ENCODE data around the gene HSPG2. TPM values are rescaled to one million over a fixed set of nuclear protein-coding genes. Genes with fewer than 3 reads are reported as not detected.
"Not testable (repeated sequence)": the region's sequence is repeated elsewhere in the genome, so short reads cannot be mapped to it uniquely, and the experiment has no call there.

Gene HSPG2
- total RNA-seq, 2 donors from 2014 or later = 684 to 846 TPM

- no peaks in the 10 kb centered on the region for H3K27me3 ChIP-seq (replicated peaks; ENCODE audit: insufficient read depth)
- peaks cover 5 to 23% of the 10 kb centered on the region in 2 donors for H3K4me1 ChIP-seq (ENCODE audit: control insufficient read depth in 1 of 2, low read depth in 2 of 2)
- H3K27ac ChIP-seq = no peak overlapping the region
- no peaks in the 10 kb centered on the region for H3K9me3 ChIP-seq
- no peaks in the 10 kb centered on the region for H3K36me3 ChIP-seq
- no peak overlapping the region for H3K4me3 ChIP-seq
- ATAC-seq (ENCODE audit: insufficient number of reproducible peaks, low FRiP score, low read depth) = no peak
- TF ChIP-seq, protein P1, sequence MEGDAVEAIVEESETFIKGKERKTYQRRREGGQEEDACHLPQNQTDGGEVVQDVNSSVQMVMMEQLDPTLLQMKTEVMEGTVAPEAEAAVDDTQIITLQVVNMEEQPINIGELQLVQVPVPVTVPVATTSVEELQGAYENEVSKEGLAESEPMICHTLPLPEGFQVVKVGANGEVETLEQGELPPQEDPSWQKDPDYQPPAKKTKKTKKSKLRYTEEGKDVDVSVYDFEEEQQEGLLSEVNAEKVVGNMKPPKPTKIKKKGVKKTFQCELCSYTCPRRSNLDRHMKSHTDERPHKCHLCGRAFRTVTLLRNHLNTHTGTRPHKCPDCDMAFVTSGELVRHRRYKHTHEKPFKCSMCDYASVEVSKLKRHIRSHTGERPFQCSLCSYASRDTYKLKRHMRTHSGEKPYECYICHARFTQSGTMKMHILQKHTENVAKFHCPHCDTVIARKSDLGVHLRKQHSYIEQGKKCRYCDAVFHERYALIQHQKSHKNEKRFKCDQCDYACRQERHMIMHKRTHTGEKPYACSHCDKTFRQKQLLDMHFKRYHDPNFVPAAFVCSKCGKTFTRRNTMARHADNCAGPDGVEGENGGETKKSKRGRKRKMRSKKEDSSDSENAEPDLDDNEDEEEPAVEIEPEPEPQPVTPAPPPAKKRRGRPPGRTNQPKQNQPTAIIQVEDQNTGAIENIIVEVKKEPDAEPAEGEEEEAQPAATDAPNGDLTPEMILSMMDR (IDR thresholded peaks at IDR 0.05) = no peak
- no peak for DNase-seq (ENCODE audit: low spot score)
These were observed 15.8 kb upstream of the HSPG2 start for GRCh38 chr1:21952786-21953520.

- ATAC-seq (ENCODE audit: insufficient number of reproducible peaks, low FRiP score, low read depth) (no peak), DNase-seq (ENCODE audit: low spot score) (no peak)
- no peaks in the 10 kb centered on the region for H3K36me3 ChIP-seq
- TF ChIP-seq, protein P1 (IDR thresholded peaks at IDR 0.05) = no peak
- no peak overlapping the region for H3K27ac ChIP-seq
- no peaks in the 10 kb centered on the region for H3K27me3 ChIP-seq (replicated peaks; ENCODE audit: insufficient read depth)
- H3K4me3 ChIP-seq = no peak overlapping the region
- no peaks in the 10 kb centered on the region for H3K9me3 ChIP-seq
- H3K4me1 ChIP-seq (ENCODE audit: control insufficient read depth in 1 of 2, low read depth in 2 of 2) = peaks cover 0 to 10% of the 10 kb centered on the region in 2 donors
These were observed 14.2 kb upstream of the HSPG2 start for GRCh38 chr1:21951226-21951870.

GRCh38 chr1:21950734-21951133 is 13.6 kb upstream of the HSPG2 start:
- peaks cover 0 to 4% of the 10 kb centered on the region in 2 donors for H3K4me1 ChIP-seq (ENCODE audit: control insufficient read depth in 1 of 2, low read depth in 2 of 2)
- TF ChIP-seq, protein P1 (IDR thresholded peaks at IDR 0.05) = no peak
- ATAC-seq (ENCODE audit: insufficient number of reproducible peaks, low FRiP score, low read depth) (no peak), DNase-seq (ENCODE audit: low spot score) (no peak)
- H3K9me3 ChIP-seq = no peaks in the 10 kb centered on the region
- no peaks in the 10 kb centered on the region for H3K36me3 ChIP-seq
- H3K27ac ChIP-seq = no peak overlapping the region
- no peak overlapping the region for H3K4me3 ChIP-seq
- H3K27me3 ChIP-seq (replicated peaks; ENCODE audit: insufficient read depth) = no peaks in the 10 kb centered on the region

DNA sequence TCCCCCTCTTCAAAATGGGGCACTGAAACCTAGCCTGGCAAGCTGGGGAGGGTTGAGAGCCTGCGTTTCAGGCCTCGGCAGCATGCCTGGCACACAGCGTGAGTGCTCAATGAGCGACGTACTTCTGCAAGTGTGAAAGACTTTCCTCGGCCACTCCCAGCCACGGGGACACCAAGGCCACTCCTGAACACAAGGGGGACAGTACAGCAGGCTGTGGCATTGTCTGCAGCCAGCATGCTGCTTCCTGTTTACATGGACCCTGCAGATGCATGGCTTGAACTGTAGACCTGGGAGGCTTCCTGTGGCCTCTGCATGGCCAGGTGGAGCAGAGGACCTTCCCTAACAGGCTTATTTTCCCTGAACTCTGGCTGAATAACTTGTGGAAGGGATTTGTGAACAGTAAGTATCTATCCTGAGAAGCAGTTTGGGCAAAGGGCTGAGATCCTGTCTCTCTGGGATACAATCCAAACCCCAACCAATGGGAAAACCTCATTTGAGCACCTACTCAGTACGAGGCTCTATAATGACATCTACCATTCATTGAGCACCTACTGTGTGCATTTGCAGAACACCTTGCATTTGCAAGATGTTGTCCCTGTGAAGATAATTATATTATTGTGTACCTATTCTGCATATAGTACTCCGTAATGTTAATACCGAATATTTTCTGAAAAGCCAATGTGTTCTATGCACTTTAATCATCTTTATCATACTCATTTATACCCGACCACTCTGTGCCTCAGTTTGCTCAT is 9.9 kb upstream of the HSPG2 start:
- Histone ChIP-seq H3K9me3 (no peaks in the 10 kb centered on the region), H3K4me1 (ENCODE audit: control insufficient read depth in 1 of 2, low read depth in 2 of 2) (peaks cover 23% of the 10 kb centered on the region in 2 donors), H3K27ac (no peak overlapping the region), H3K27me3 (replicated peaks; ENCODE audit: insufficient read depth) (no peaks in the 10 kb centered on the region), H3K36me3 (no peaks in the 10 kb centered on the region), H3K4me3 (no peak overlapping the region)
- TF ChIP-seq, protein P1 (IDR thresholded peaks at IDR 0.05) = no peak
- DNase-seq (ENCODE audit: low spot score) = no peak
- no peak for ATAC-seq (ENCODE audit: insufficient number of reproducible peaks, low FRiP score, low read depth)

- ATAC-seq (ENCODE audit: insufficient number of reproducible peaks, low FRiP score, low read depth) (no peak), DNase-seq (ENCODE audit: low spot score) (no peak)
- no peaks in the 10 kb centered on the region for H3K9me3 ChIP-seq
- no peak overlapping the region for H3K4me3 ChIP-seq
- TF ChIP-seq, protein P1 (IDR thresholded peaks at IDR 0.05) = no peak
- no peaks in the 10 kb centered on the region for H3K27me3 ChIP-seq (replicated peaks; ENCODE audit: insufficient read depth)
- peak overlapping the region; percentile 54 to 89 for H3K27ac ChIP-seq
- no peaks in the 10 kb centered on the region for H3K36me3 ChIP-seq
- peaks cover 30 to 46% of the 10 kb centered on the region in 2 donors for H3K4me1 ChIP-seq (ENCODE audit: control insufficient read depth in 1 of 2, low read depth in 2 of 2)
These were observed 7.6 kb upstream of the HSPG2 start for GRCh38 chr1:21944733-21945073.

DNA sequence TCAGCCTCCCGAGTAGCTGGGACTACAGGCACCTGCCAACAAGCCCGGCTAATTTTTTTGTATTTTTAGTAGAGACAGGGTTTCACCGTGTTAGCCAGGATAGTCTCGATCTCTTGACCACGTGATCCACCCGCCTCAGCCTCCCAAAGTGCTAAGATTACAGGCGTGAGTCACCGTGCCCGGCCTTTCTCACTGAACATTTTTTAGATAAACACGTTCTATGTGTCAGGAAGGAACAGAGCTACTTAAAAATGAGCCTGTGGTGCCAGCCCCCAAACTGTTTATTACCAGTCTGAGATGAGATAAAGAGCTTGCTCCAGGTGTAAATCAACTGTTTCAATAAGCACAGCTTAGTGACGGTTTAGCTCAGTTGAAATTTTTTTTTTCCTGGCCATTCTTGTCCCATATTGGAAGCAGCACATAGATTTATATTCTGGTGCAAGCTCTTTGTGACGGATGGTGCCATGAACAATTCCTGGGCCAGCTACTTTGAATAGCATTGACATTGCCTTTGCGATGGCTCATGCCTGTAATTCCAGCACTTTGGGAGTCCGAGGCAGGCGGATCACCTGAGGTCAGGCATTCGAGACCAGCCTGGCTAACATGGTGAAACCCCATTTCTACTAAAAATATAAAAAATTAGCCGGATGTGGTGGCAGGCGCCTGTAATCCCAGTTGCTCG is 6.0 kb upstream of the HSPG2 start:
- H3K4me3 ChIP-seq = peak overlapping the region; percentile 55
- DNase-seq (ENCODE audit: low spot score); H3K36me3 ChIP-seq; H3K27me3 ChIP-seq (replicated peaks; ENCODE audit: insufficient read depth); H3K9me3 ChIP-seq: not testable (repeated sequence)
- ATAC-seq (ENCODE audit: insufficient number of reproducible peaks, low FRiP score, low read depth) = peak; percentile 18
- H3K4me1 ChIP-seq (ENCODE audit: control insufficient read depth in 1 of 2, low read depth in 2 of 2) = peaks cover 36 to 62% of the 10 kb centered on the region in 2 donors
- H3K27ac ChIP-seq = peak overlapping the region; percentile 76 to 89

Data from thoracic aorta (tissue), 2 donors.